ENCODE data around the gene CEACAM20. TPM values are rescaled to one million over a fixed set of nuclear protein-coding genes. Genes with fewer than 3 reads are reported as not detected.
A peak's percentile ranks its signal among the peaks of the same experiment; 100 is the strongest.
"Not testable (repeated sequence)": the region's sequence is repeated elsewhere in the genome, so short reads cannot be mapped to it uniquely, and the experiment has no call there.

Gene CEACAM20
- total and polyA plus RNA-seq, 8 donors = 0.55 TPM; not detected in 7

DNA sequence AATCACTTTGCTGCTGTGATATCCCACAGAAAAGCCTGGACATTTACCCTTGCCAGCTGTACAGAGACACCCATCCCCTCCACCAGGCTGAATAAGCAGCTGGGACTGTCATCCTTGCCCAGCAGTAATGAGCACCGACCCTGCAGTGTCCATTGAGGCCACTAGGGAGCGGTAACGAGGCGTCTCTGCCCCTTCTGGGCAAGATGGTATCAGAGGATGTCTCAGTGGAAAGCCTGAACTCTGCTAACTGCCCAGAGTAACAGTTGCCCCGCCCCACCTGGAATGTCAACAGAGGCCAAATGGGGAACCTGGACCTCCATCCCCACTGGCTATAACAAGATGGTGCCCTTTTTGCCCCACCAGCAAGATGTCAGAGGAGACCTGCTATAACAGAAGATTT lies 22.8 kb upstream of the CEACAM20 start:
- TF ChIP-seq POLR2A (IDR thresholded peaks at IDR 0.05) = no peak
- TF ChIP-seq POLR2AphosphoS5 (IDR thresholded peaks at IDR 0.05) = no peak
- no peak for TF ChIP-seq EP300 (IDR thresholded peaks at IDR 0.05)
- TF ChIP-seq, protein P1, sequence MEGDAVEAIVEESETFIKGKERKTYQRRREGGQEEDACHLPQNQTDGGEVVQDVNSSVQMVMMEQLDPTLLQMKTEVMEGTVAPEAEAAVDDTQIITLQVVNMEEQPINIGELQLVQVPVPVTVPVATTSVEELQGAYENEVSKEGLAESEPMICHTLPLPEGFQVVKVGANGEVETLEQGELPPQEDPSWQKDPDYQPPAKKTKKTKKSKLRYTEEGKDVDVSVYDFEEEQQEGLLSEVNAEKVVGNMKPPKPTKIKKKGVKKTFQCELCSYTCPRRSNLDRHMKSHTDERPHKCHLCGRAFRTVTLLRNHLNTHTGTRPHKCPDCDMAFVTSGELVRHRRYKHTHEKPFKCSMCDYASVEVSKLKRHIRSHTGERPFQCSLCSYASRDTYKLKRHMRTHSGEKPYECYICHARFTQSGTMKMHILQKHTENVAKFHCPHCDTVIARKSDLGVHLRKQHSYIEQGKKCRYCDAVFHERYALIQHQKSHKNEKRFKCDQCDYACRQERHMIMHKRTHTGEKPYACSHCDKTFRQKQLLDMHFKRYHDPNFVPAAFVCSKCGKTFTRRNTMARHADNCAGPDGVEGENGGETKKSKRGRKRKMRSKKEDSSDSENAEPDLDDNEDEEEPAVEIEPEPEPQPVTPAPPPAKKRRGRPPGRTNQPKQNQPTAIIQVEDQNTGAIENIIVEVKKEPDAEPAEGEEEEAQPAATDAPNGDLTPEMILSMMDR (IDR thresholded peaks at IDR 0.05) = peak in 1 of 7 experiments; percentile 23
- H3K9me3 ChIP-seq = no peaks in the 10 kb centered on the region
- 5 to 17% (median 12%) methylated on average over 2 to 5 of the region's 5 CpGs for WGBS, 5 donors
- no peak overlapping the region for H3K4me3 ChIP-seq
- no peaks in the 10 kb centered on the region for H3K36me3 ChIP-seq
- H3K27me3 ChIP-seq = peaks cover 0 to 19% (median 0%) of the 10 kb centered on the region in 3 donors
- intact Hi-C loops (cut with DNase I; ENCODE audit: low total_unique reads) = no loop called here
- H3K27ac ChIP-seq = no peak overlapping the region
- DNase-seq = peak in 1 of 2 donors; percentile 37
- no peaks in the 10 kb centered on the region for H3K4me1 ChIP-seq

DNA sequence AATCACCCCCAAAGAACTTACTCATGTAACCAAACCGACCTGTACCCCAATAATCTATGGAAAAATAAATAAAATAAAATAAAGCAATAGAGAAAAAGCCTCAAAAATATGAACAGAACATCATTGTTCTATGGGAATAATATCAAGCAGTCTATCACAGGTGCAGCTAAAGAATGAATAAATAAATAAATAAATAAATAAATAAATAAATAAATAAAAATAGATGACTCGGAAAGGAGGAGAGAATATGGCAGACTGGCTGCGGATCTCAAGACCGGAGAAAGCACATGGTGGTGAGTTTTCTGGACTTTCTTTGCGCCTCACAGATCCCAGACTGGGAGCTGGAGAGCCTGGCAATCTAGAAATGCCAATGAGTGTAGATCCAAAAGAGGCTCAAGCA lies 22.4 kb upstream of the CEACAM20 start:
- no peaks in the 10 kb centered on the region for H3K9me3 ChIP-seq
- H3K36me3 ChIP-seq = no peaks in the 10 kb centered on the region
- H3K27ac ChIP-seq = no peak overlapping the region
- no peaks in the 10 kb centered on the region for H3K4me1 ChIP-seq
- intact Hi-C loops (cut with DNase I; ENCODE audit: low total_unique reads) = no loop called here
- TF ChIP-seq POLR2A (IDR thresholded peaks at IDR 0.05) (no peak), POLR2AphosphoS5 (IDR thresholded peaks at IDR 0.05) (no peak), EP300 (IDR thresholded peaks at IDR 0.05) (no peak)
- TF ChIP-seq, protein P1 (IDR thresholded peaks at IDR 0.05) = no peak
- DNase-seq = no peak
- 77 to 86% (median 82%) methylated on average over 5 of the region's 5 CpGs for WGBS, 5 donors
- H3K4me3 ChIP-seq = no peak overlapping the region
- peaks cover 0 to 16% (median 0%) of the 10 kb centered on the region in 3 donors for H3K27me3 ChIP-seq

DNA sequence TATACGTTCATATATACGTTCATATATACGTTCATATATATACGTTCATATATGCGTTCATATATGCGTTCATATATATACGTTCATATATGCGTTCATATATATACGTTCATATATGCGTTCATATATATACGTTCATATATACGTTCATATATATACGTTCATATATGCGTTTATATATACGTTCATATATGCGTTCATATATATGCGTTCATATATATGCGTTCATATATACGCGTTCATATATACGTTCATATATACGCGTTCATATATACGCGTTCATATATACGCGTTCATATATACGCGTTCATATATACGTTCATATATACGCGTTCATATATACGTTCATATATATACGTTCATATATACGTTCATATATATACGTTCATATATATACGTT lies 21.5 kb upstream of the CEACAM20 start:
- DNase-seq; H3K4me1 ChIP-seq; H3K27ac ChIP-seq; intact Hi-C loops (cut with DNase I; ENCODE audit: low total_unique reads); H3K36me3 ChIP-seq; H3K9me3 ChIP-seq; H3K4me3 ChIP-seq: not testable (repeated sequence)
- peaks cover 0 to 12% (median 0%) of the 10 kb centered on the region in 3 donors for H3K27me3 ChIP-seq
- WGBS, 5 donors = 89 to 95% (median 92%) methylated on average over 37 of the region's 37 CpGs

DNA sequence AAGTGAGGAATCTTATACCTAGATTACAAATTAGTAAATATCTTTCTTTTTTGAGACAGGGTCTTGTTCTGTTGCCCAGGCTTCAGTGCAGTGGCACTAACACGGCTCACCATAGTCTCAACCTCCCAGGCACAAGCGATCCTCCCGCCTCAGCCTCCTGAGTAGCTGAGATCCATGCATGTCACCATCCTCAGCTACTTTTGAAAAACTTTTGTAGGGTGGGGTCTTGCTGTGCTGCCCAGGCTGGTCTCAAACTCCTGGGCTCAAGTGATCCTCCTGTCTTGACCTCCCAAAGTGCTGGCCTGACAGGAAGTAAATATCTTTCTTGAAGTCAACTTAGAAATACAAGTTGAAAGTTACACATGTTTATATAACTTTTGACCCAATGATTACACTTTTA lies 20.0 kb upstream of the CEACAM20 start:
- intact Hi-C loops (cut with DNase I; ENCODE audit: low total_unique reads) = no loop called here

DNA sequence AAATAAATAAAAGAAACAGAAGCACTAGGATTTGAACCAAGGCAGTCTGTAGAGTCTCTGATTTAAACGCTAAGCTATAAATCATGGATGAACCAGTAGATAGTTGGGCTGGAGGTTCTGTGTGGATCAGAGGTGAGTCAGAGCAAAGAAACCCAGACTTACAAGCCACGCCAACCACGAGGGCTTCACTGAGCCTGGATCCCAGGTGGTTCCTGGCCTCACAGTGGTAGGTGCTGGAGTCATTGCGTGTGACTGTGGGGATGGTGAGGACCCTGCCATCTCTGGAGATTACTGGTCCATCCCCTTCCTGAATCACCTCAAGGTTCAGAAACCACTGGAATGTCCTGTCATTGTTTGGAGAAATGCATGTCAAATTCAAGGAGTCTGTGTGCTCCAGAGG lies 19.3 kb upstream of the CEACAM20 start:
- TF ChIP-seq, protein P1 (IDR thresholded peaks at IDR 0.05) = no peak
- TF ChIP-seq EP300 (IDR thresholded peaks at IDR 0.05) (no peak), POLR2A (IDR thresholded peaks at IDR 0.05) (no peak), POLR2AphosphoS5 (IDR thresholded peaks at IDR 0.05) (no peak)
- no peak for DNase-seq
- 72 to 86% (median 80%) methylated on average over 4 of the region's 4 CpGs for WGBS, 5 donors
- H3K36me3 ChIP-seq = no peaks in the 10 kb centered on the region
- no peak overlapping the region for H3K4me3 ChIP-seq
- H3K4me1 ChIP-seq = no peaks in the 10 kb centered on the region
- H3K9me3 ChIP-seq = peaks cover 0 to 3% (median 0%) of the 10 kb centered on the region in 4 donors
- no peak overlapping the region for H3K27ac ChIP-seq
- intact Hi-C loops (cut with DNase I; ENCODE audit: low total_unique reads) = no loop called here
- peaks cover 0 to 15% (median 0%) of the 10 kb centered on the region in 3 donors for H3K27me3 ChIP-seq

More for the DNA sequence above, 20.0 kb upstream of the CEACAM20 start:
- Histone ChIP-seq H3K27ac (no peak overlapping the region), H3K9me3 (no peaks in the 10 kb centered on the region), H3K4me1 (no peaks in the 10 kb centered on the region), H3K4me3 (no peak overlapping the region), H3K36me3 (no peaks in the 10 kb centered on the region), H3K27me3 (peaks cover 0 to 13% (median 0%) of the 10 kb centered on the region in 3 donors)
- DNase-seq = no peak
- WGBS, 5 donors = 90 to 98% (median 96%) methylated on average over 3 of the region's 3 CpGs
- TF ChIP-seq POLR2A (IDR thresholded peaks at IDR 0.05) = no peak
- TF ChIP-seq, protein P1 (IDR thresholded peaks at IDR 0.05) = no peak
- TF ChIP-seq POLR2AphosphoS5 (IDR thresholded peaks at IDR 0.05) = no peak
- no peak for TF ChIP-seq EP300 (IDR thresholded peaks at IDR 0.05)

All from stomach (tissue), 9 donors.